HG02938 (cell line): Measurements from ENCODE around the gene NIN.
A peak's percentile ranks its signal among the peaks of the same experiment; 100 is the strongest.

Experiments used
- ATAC-seq: cut with Tn5 transposase; IDR thresholded peaks from one replicate; pipeline ENCODE4 v1.9.1; 2021; ENCODE audit warnings: mild to moderate bottlenecking, moderate library complexity; ENCODE audit not compliant: unreplicated experiment

The NIN gene

GRCh38 chr14:50830932-50831725 lies at the start of gene NIN:
Gene NIN (minus strand): TSS chr14:50831162. CDS start chr14:50822056, 9,106 bp downstream.
- peak; percentile 69 for ATAC-seq

GRCh38 chr14:50875359-50876070 lies 44.6 kb upstream of the NIN start:
- ATAC-seq = peak; percentile 91

GRCh38 chr14:50874757-50875156 lies 43.8 kb upstream of the NIN start:
- no peak for ATAC-seq

- no peak for ATAC-seq
These were observed 41.2 kb upstream of the NIN start, which contains the start of gene ABHD12B for GRCh38 chr14:50871914-50872732. Gene ABHD12B (plus strand): TSS chr14:50872053. CDS start chr14:50872175, 122 bp downstream.

- no peak for ATAC-seq
These were observed 40.3 kb upstream of the NIN start for GRCh38 chr14:50871228-50871627.

- ATAC-seq = no peak
These were observed 34.6 kb upstream of the NIN start for GRCh38 chr14:50865391-50866076.

- ATAC-seq = no peak
These were observed 34.0 kb upstream of the NIN start for GRCh38 chr14:50864946-50865345.

GRCh38 chr14:50864237-50864636 lies 33.3 kb upstream of the NIN start:
- ATAC-seq = no peak

- no peak for ATAC-seq
These were observed 31.1 kb upstream of the NIN start for GRCh38 chr14:50862036-50862570.

- ATAC-seq = no peak
These were observed 29.6 kb upstream of the NIN start for GRCh38 chr14:50860478-50861086.

- no peak for ATAC-seq
These were observed 28.3 kb upstream of the NIN start for GRCh38 chr14:50859296-50859624.

GRCh38 chr14:50856660-50857059 lies 25.7 kb upstream of the NIN start:
- ATAC-seq = no peak

- ATAC-seq = no peak
These were observed 24.6 kb upstream of the NIN start for GRCh38 chr14:50855558-50855957.

GRCh38 chr14:50854521-50854920 lies 23.6 kb upstream of the NIN start:
- no peak for ATAC-seq

- ATAC-seq = no peak
These were observed 22.9 kb upstream of the NIN start for GRCh38 chr14:50853891-50854290.

GRCh38 chr14:50846226-50846880 lies 15.4 kb upstream of the NIN start:
- no peak for ATAC-seq

GRCh38 chr14:50845166-50845565 lies 14.2 kb upstream of the NIN start:
- no peak for ATAC-seq

GRCh38 chr14:50844391-50844790 lies 13.4 kb upstream of the NIN start:
- ATAC-seq = no peak

- ATAC-seq = no peak
These were observed 8.7 kb upstream of the NIN start for GRCh38 chr14:50839691-50840090.

- ATAC-seq = no peak
These were observed 8.1 kb upstream of the NIN start for GRCh38 chr14:50839048-50839447.
